Esophagus squamous epithelium (tissue), 4 donors: ENCODE data around the gene COL5A2.

Source experiments
- CTCF ChIP-seq, 6 experiments: fragments of 450-650 bp in 4 of 6; fragments of 200-600 bp in 2 of 6; sonication (generic) in 2 of 6; IDR thresholded peaks; one replicate each; pipeline ENCODE4 v1.5.1; 2016 to 2019; ENCODE audit warnings: antibody characterized with exemption in 6 of 6, mild to moderate bottlenecking in 4 of 6, moderate library complexity in 4 of 6
- POLR2A ChIP-seq, 4 donors: fragments of 450-650 bp; IDR thresholded peaks; one replicate each; pipeline ENCODE4 v1.6.1; 2017; ENCODE audit warnings: antibody characterized with exemption in 4 of 4, mild to moderate bottlenecking in 4 of 4, moderate library complexity in 3 of 4

DNA sequence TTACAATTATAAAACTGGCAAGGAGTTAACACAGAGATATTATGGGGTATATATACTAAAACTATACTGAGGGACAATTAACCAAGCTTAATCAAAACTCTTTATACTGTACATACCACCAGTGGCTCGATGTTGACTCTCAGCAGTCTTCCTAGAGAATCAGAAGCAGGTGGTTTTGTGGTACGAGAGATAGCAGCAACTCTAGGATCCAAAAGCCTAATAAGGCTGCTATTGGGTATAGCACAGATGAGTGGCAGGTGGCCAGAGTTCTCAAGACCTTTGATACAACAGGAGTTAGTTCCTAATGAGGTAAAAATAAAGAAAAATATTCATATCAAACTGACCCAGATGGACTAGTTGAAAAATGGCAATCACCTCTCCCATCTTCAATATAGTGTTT, 45.5 kb upstream of the COL5A2 start:
- TF ChIP-seq POLR2A (IDR thresholded peaks at IDR 0.05) (no peak), CTCF (IDR thresholded peaks at IDR 0.05) (no peak)
